K562 (cell line): ENCODE results near the gene DMRTA1. TPM values are rescaled to one million over a fixed set of nuclear protein-coding genes. Genes with fewer than 3 reads are reported as not detected.

Source experiments
- ATAC-seq: fragments of 200-7000 bp; cut with Tn5 transposase; 3 replicates; pipeline ENCODE4 v1.9.1; 2020; ENCODE audit warnings: moderate library complexity
- BruUV-seq: library from RNA; stranded (reverse); fragments of 400-500 nt; replicated peaks from 2 replicates; lab custom pipeline; 2021; lab: Mats Ljungman, UMichigan
- CTCF ChIA-PET: fragments of 300-600 bp; formaldehyde crosslinking; extraction: SDS; loops from one replicate; lab custom pipeline; 2021; ENCODE audit warnings: low intra/inter-chr PET ratio; lab: Yijun Ruan, JAX
- POLR2A ChIA-PET: fragments of 300-600, 350-650 bp; sonication (Branson Sonifier 250); formaldehyde crosslinking; extraction: SDS; loops from one replicate; lab custom pipeline; 2021; ENCODE audit warnings: antibody characterized with exemption, inconsistent platforms; lab: Yijun Ruan, JAX
- DNase-seq, 4 experiments: peaks; one replicate each; pipeline versions ENCODE4 v3.0.0 to v3.0.0-alpha.2; 2011 to 2018; ENCODE audit warnings: low spot score in 3 of 4, mixed read lengths in 3 of 4; ENCODE audit errors: extremely low read depth in 1 of 4
- FAIRE-seq: peaks from 2 replicates; lab custom pipeline; 2011; peaks lifted over from hg19 to GRCh38; lab: Jason Lieb, UNC
- H2AFZ ChIP-seq: 2 replicates; pipeline ENCODE4 v1.6.0; 2011; ENCODE audit warnings: low read depth, low read length, control low read depth, inconsistent platforms
- H3K27ac ChIP-seq: fragments of 200-600 bp; 3 replicates; pipeline ENCODE4 v1.8.0; 2011; ENCODE audit warnings: low read depth, mild to moderate bottlenecking, control low read depth, inconsistent platforms, low read length, moderate library complexity, mixed read lengths; ENCODE audit errors: extremely low read depth
- H3K27me3 ChIP-seq, 2 experiments: fragments of 300-600 bp in 1 of 2; 2 replicates in 1 of 2; 3 replicates in 1 of 2; pipeline versions ENCODE4 v1.6.0 to v1.8.0; 2011; ENCODE audit warnings: inconsistent platforms in 2 of 2, low read length in 2 of 2, mild to moderate bottlenecking in 1 of 2, mixed read lengths in 1 of 2, moderate library complexity in 1 of 2; ENCODE audit not compliant: control insufficient read depth in 2 of 2, insufficient read depth in 2 of 2
- H3K36me3 ChIP-seq: fragments of 300-600 bp; 3 replicates; pipeline ENCODE4 v1.8.0; 2011; ENCODE audit warnings: mild to moderate bottlenecking, low read length, inconsistent platforms; ENCODE audit not compliant: control insufficient read depth, insufficient read depth
- H3K4me1 ChIP-seq, 2 experiments: fragments of 200-600 bp in 1 of 2; replicated peaks in 1 of 2; 2 replicates in 1 of 2; 3 replicates in 1 of 2; pipeline versions ENCODE4 v1.5.1 to v1.8.0; 2011; ENCODE audit warnings: inconsistent platforms in 2 of 2, low read length in 2 of 2, mild to moderate bottlenecking in 1 of 2, mixed read lengths in 1 of 2, moderate library complexity in 1 of 2; ENCODE audit not compliant: control insufficient read depth in 2 of 2, insufficient read depth in 2 of 2
- H3K4me2 ChIP-seq: 2 replicates; pipeline ENCODE4 v1.6.1; 2011; ENCODE audit warnings: low read length, control low read depth, inconsistent platforms, mixed read lengths; ENCODE audit not compliant: insufficient read depth
- H3K4me3 ChIP-seq: fragments of 200-600 bp; sonication (generic), shearing (Covaris generic); 2 replicates; pipeline ENCODE4 v1.5.1; 2016; ENCODE audit warnings: control low read depth, inconsistent platforms
- H3K79me2 ChIP-seq: fragments of 200-600 bp; 3 replicates; pipeline ENCODE4 v1.8.0; 2011; ENCODE audit warnings: low read length, inconsistent platforms; ENCODE audit not compliant: control insufficient read depth, insufficient read depth
- H3K9ac ChIP-seq, 2 experiments: 2 replicates each; pipeline versions ENCODE4 v1.6.0 to v1.6.1; 2011; ENCODE audit warnings: low read depth in 2 of 2, low read length in 2 of 2, control low read depth in 1 of 2, inconsistent platforms in 1 of 2, mild to moderate bottlenecking in 1 of 2, mixed read lengths in 1 of 2; ENCODE audit not compliant: insufficient read depth in 1 of 2
- H3K9me1 ChIP-seq: one replicate; pipeline ENCODE4 v1.6.0; 2011; ENCODE audit warnings: inconsistent platforms, mild to moderate bottlenecking, low read length, moderate library complexity; ENCODE audit not compliant: control insufficient read depth, insufficient read depth
- H3K9me3 ChIP-seq: replicated peaks from 2 replicates; pipeline ENCODE4 v1.5.1; 2011; ENCODE audit warnings: low read depth, low read length, inconsistent platforms; ENCODE audit not compliant: control insufficient read depth, insufficient read depth
- H4K20me1 ChIP-seq: replicated peaks from 2 replicates; pipeline ENCODE4 v1.6.1; 2011; ENCODE audit warnings: low read length, inconsistent platforms, mixed read lengths; ENCODE audit not compliant: control insufficient read depth, insufficient read depth
- FOXK1 ChIP-seq: sonication (generic); formaldehyde crosslinking; IDR thresholded peaks from 2 replicates; pipeline ENCODE4 v1.8.0; 2022; ENCODE audit warnings: missing genetic modification reagents, mild to moderate bottlenecking, borderline replicate concordance
- GABPA ChIP-seq: fragments of 200-800 bp; sonication (Bioruptor generic); conservative IDR thresholded peaks from 2 replicates; pipeline ENCODE4 v1.6.1; 2016; ENCODE audit warnings: low read depth, missing genetic modification characterization, missing compliant biosample characterization
- GABPB1 ChIP-seq: sonication (generic); formaldehyde crosslinking; IDR thresholded peaks from 2 replicates; pipeline ENCODE4 v1.8.0; 2022; ENCODE audit warnings: mild to moderate bottlenecking, missing genetic modification reagents
- NCOA2 ChIP-seq, 2 experiments: fragments of 450-650 bp; IDR thresholded peaks; 2 replicates each; pipeline ENCODE4 v1.6.1; 2018; ENCODE audit warnings: mild to moderate bottlenecking in 2 of 2, moderate library complexity in 1 of 2; ENCODE audit not compliant: partially characterized antibody in 2 of 2
- NELFE ChIP-seq: IDR thresholded peaks from 2 replicates; pipeline ENCODE4 v1.6.1; 2011; ENCODE audit warnings: mild to moderate bottlenecking; ENCODE audit not compliant: insufficient read depth, insufficient read length
- NR3C1 ChIP-seq: sonication (generic); formaldehyde crosslinking; IDR thresholded peaks from 2 replicates; pipeline ENCODE4 v1.8.1; 2022; ENCODE audit warnings: missing genetic modification reagents
- TEAD2 ChIP-seq: fragments of 450-650 bp; IDR thresholded peaks from 2 replicates; pipeline ENCODE4 v1.6.1; 2016; ENCODE audit warnings: missing genetic modification characterization, control low read depth, missing compliant biosample characterization
- ZNF232 ChIP-seq: sonication (generic); formaldehyde crosslinking; IDR thresholded peaks from 2 replicates; pipeline ENCODE4 v1.8.0; 2022; ENCODE audit warnings: mild to moderate bottlenecking, missing genetic modification reagents
- ZNF76 ChIP-seq: fragments of 250-450 bp; sonication (Bioruptor Pico); IDR thresholded peaks from 2 replicates; pipeline ENCODE4 v1.4.0; 2020; ENCODE audit warnings: mild to moderate bottlenecking, moderate library complexity, borderline replicate concordance
- WGBS: fragments of 100-300 bp; shearing (Covaris generic); methylation state at CpG from one replicate; pipeline ENCODE4 v1.1.6; 2016; ENCODE audit warnings: low coverage, mixed read lengths; ENCODE audit not compliant: insufficient coverage; ENCODE audit errors: missing lambda C conversion rate; 5-methylcytosine and 5-hydroxymethylcytosine counted together
- in situ Hi-C: fragments of 300-500 bp; cut with MboI; formaldehyde crosslinking; loops from 4 replicates; pipeline ENCODE4 v1.15.0; 2018; ENCODE audit warnings: inconsistent platforms, mixed read lengths
- intact Hi-C: fragments of 100-400 bp; cut with micrococcal nuclease; formaldehyde crosslinking; loops from 2 replicates; pipeline ENCODE4 v1.14.2; 2022
- polyA plus RNA-seq, 8 experiments: library from polyadenylated mRNA; depleted of rRNA in 4 of 8; stranded (reverse) in 5 of 8; unstranded in 3 of 8; fragments of >200 nt; fragmentation: Nextera tagmentation in 2 of 8; fragmentation: Illumina TruSeq in 1 of 8; extraction: Ambion mirVana in 2 of 8; extraction: Trizol in 1 of 8; gene quantifications; 2 replicates each; pipeline versions ENCODE4 v1.2.1 to v1.2.3, GENCODE V29; 2011 to 2014; ENCODE audit warnings: inconsistent platforms in 1 of 8, missing spikeins in 1 of 8
- total RNA-seq, 7 experiments: library from RNA; depleted of rRNA in 6 of 7; stranded (reverse); fragments of >200 nt in 6 of 7; fragmentation: Illumina TruSeq in 2 of 7; extraction: Trizol in 2 of 7; gene quantifications; 2 replicates each; pipeline versions ENCODE4 v1.2.1 to v1.2.3, GENCODE V29; 2011 to 2021; ENCODE audit warnings: low replicate concordance in 1 of 7
- TF ChIP-seq, protein P1 (sequence below): sonication (generic); formaldehyde crosslinking; IDR thresholded peaks from 2 replicates; pipeline ENCODE4 v1.8.0; 2022; ENCODE audit warnings: missing genetic modification reagents, mild to moderate bottlenecking, borderline replicate concordance

The DMRTA1 gene
- total and polyA plus RNA-seq, 9 of the 15 experiments (the other 6 are each of a cell fraction or from before 2014, with no cell fraction given), result not detected

DNA sequence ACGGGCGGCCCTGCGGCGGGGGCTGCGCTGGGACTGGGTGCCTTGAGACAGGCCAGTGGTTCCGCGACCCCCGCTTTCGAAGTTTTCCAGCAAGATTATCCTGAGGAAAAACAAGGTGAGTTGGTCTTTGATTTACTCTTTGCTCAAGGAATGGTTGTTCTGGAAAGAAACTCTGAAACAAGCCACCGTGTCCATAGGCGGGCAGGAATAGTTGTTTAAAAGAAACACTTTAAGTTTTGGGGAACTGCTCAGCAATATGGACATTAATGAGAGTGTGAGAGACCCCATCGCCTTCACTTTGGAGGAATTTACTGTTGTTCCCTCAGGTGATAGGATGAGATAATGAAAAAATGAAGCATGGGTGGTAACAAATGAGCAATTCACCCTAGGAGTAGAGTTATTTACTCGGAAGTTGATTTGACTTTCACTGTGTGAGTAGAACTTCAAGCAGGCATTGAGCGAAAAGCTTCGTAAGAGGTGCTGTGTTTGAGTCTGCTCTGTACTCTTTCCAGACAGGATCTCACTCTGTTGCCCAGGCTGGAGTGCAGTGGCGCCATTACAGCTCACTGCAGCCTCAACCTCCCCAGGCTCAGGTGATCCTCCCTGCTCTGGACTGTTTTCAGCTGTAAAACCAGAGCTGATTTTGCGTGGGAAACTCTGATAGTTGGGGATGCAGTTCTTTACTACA, 1.1 kb downstream of the DMRTA1 start:
- intact Hi-C loops, result no loop called here
- no peaks in the 10 kb centered on the region for H3K36me3 ChIP-seq
- no peaks in the 10 kb centered on the region for H3K4me1 ChIP-seq
- DNase-seq (no peak), ATAC-seq (no peak), FAIRE-seq (no peak)
- POLR2A ChIA-PET, result no interaction called here
- no TSS peak for BruUV-seq
- no peak overlapping the region for H2AFZ ChIP-seq
- no peaks in the 10 kb centered on the region for H3K79me2 ChIP-seq
- no peaks in the 10 kb centered on the region for H4K20me1 ChIP-seq
- WGBS, result no CpG with 5 or more reads among the region's 17 CpGs
- H3K9ac ChIP-seq, result no peak overlapping the region
- no peaks in the 10 kb centered on the region for H3K27me3 ChIP-seq
- H3K9me1 ChIP-seq, result no peaks in the 10 kb centered on the region
- in situ Hi-C loops, result no loop called here
- no peak overlapping the region for H3K4me3 ChIP-seq
- CTCF ChIA-PET, result no interaction called here
- H3K4me2 ChIP-seq, result no peak overlapping the region
- TF ChIP-seq NR3C1, result no peak
- TF ChIP-seq ZNF232, result no peak
- no peak for TF ChIP-seq ZNF76 (CRISPR knock-in tag)
- TF ChIP-seq NELFE, result no peak
- TF ChIP-seq FOXK1 (CRISPR knock-in tag), result no peak
- no peak for TF ChIP-seq GABPB1 (CRISPR knock-in tag)
- no peak for TF ChIP-seq GABPA
- no peak for TF ChIP-seq NCOA2 (IDR thresholded peaks at IDR 0.05; ENCODE audit: partially characterized antibody in 2 of 2)
- no peak for TF ChIP-seq TEAD2 (tag)
- TF ChIP-seq, protein P1, sequence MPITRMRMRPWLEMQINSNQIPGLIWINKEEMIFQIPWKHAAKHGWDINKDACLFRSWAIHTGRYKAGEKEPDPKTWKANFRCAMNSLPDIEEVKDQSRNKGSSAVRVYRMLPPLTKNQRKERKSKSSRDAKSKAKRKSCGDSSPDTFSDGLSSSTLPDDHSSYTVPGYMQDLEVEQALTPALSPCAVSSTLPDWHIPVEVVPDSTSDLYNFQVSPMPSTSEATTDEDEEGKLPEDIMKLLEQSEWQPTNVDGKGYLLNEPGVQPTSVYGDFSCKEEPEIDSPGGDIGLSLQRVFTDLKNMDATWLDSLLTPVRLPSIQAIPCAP (CRISPR knock-in tag), result no peak
- no peak overlapping the region for H3K27ac ChIP-seq
- no peaks in the 10 kb centered on the region for H3K9me3 ChIP-seq
